ENCODE measurements around the gene UBASH3A.

The UBASH3A gene

GRCh38 chr21:42395302-42395701 lies 8.4 kb upstream of the UBASH3A start:
- no peaks in the 10 kb centered on the region for H3K4me1 ChIP-seq (ENCODE audit: insufficient read depth, low read length)
- H3K27me3 ChIP-seq (ENCODE audit: control insufficient read depth in 1 of 2, insufficient read depth in 2 of 2, low read length in 2 of 2), result no peaks in the 10 kb centered on the region
- no peaks in the 10 kb centered on the region for H3K9me3 ChIP-seq (ENCODE audit: low read length)
- H3K27ac ChIP-seq (ENCODE audit: low read depth, low read length), result no peak overlapping the region
- H3K9ac ChIP-seq (ENCODE audit: low read length), result no peak overlapping the region
- H3K4me3 ChIP-seq (ENCODE audit: low read depth in 1 of 2, low read length in 2 of 2), result no peak overlapping the region
- no peaks in the 10 kb centered on the region for H3K36me3 ChIP-seq (ENCODE audit: insufficient read depth, low read length)

GRCh38 chr21:42395905-42396651 lies 7.6 kb upstream of the UBASH3A start, which contains the start of gene TMPRSS3:
Gene TMPRSS3 (minus strand): TSS chr21:42396052. CDS start chr21:42395417, 635 bp downstream.
- H3K4me1 ChIP-seq (ENCODE audit: insufficient read depth, low read length), result no peaks in the 10 kb centered on the region
- H3K36me3 ChIP-seq (ENCODE audit: insufficient read depth, low read length), result no peaks in the 10 kb centered on the region
- H3K9me3 ChIP-seq (ENCODE audit: low read length), result no peaks in the 10 kb centered on the region
- no peak within 1 kb of the TSS for H3K4me3 ChIP-seq (ENCODE audit: low read depth in 1 of 2, low read length in 2 of 2)
- H3K27me3 ChIP-seq (ENCODE audit: control insufficient read depth in 1 of 2, insufficient read depth in 2 of 2, low read length in 2 of 2), result no peaks in the 10 kb centered on the region
- H3K9ac ChIP-seq (ENCODE audit: low read length), result no peak within 1 kb of the TSS
- H3K27ac ChIP-seq (ENCODE audit: low read depth, low read length), result no peak within 1 kb of the TSS

GRCh38 chr21:42396799-42397745 lies 6.6 kb upstream of the UBASH3A start:
- H3K9me3 ChIP-seq (ENCODE audit: low read length), result no peaks in the 10 kb centered on the region
- no peaks in the 10 kb centered on the region for H3K27me3 ChIP-seq (ENCODE audit: control insufficient read depth in 1 of 2, insufficient read depth in 2 of 2, low read length in 2 of 2)
- no peaks in the 10 kb centered on the region for H3K36me3 ChIP-seq (ENCODE audit: insufficient read depth, low read length)
- no peak overlapping the region for H3K4me3 ChIP-seq (ENCODE audit: low read depth in 1 of 2, low read length in 2 of 2)
- no peak overlapping the region for H3K27ac ChIP-seq (ENCODE audit: low read depth, low read length)
- no peak overlapping the region for H3K9ac ChIP-seq (ENCODE audit: low read length)
- no peaks in the 10 kb centered on the region for H3K4me1 ChIP-seq (ENCODE audit: insufficient read depth, low read length)

- no peak overlapping the region for H3K9ac ChIP-seq (ENCODE audit: low read length)
- H3K27ac ChIP-seq (ENCODE audit: low read depth, low read length), result no peak overlapping the region
Measured at GRCh38 chr21:42397746-42398394, 5.8 kb upstream of the UBASH3A start.

GRCh38 chr21:42398436-42399028 lies 5.2 kb upstream of the UBASH3A start:
- no peaks in the 10 kb centered on the region for H3K9me3 ChIP-seq (ENCODE audit: low read length)
- H3K27me3 ChIP-seq (ENCODE audit: control insufficient read depth in 1 of 2, insufficient read depth in 2 of 2, low read length in 2 of 2), result no peaks in the 10 kb centered on the region
- H3K27ac ChIP-seq (ENCODE audit: low read depth, low read length), result no peak overlapping the region
- no peak overlapping the region for H3K4me3 ChIP-seq (ENCODE audit: low read depth in 1 of 2, low read length in 2 of 2)
- H3K9ac ChIP-seq (ENCODE audit: low read length), result no peak overlapping the region
- H3K36me3 ChIP-seq (ENCODE audit: insufficient read depth, low read length), result no peaks in the 10 kb centered on the region
- H3K4me1 ChIP-seq (ENCODE audit: insufficient read depth, low read length), result no peaks in the 10 kb centered on the region

More at GRCh38 chr21:42397746-42398394, 5.8 kb upstream of the UBASH3A start:
- no peaks in the 10 kb centered on the region for H3K9me3 ChIP-seq (ENCODE audit: low read length)
- H3K36me3 ChIP-seq (ENCODE audit: insufficient read depth, low read length), result no peaks in the 10 kb centered on the region
- H3K27me3 ChIP-seq (ENCODE audit: control insufficient read depth in 1 of 2, insufficient read depth in 2 of 2, low read length in 2 of 2), result no peaks in the 10 kb centered on the region
- H3K4me3 ChIP-seq (ENCODE audit: low read depth in 1 of 2, low read length in 2 of 2), result no peak overlapping the region
- no peaks in the 10 kb centered on the region for H3K4me1 ChIP-seq (ENCODE audit: insufficient read depth, low read length)

GRCh38 chr21:42400525-42400924 lies 3.2 kb upstream of the UBASH3A start:
- Histone ChIP-seq H3K4me3 (ENCODE audit: low read depth in 1 of 2, low read length in 2 of 2) (no peak overlapping the region), H3K9me3 (ENCODE audit: low read length) (no peaks in the 10 kb centered on the region), H3K27ac (ENCODE audit: low read depth, low read length) (no peak overlapping the region), H3K4me1 (ENCODE audit: insufficient read depth, low read length) (no peaks in the 10 kb centered on the region), H3K9ac (ENCODE audit: low read length) (no peak overlapping the region), H3K27me3 (ENCODE audit: control insufficient read depth in 1 of 2, insufficient read depth in 2 of 2, low read length in 2 of 2) (no peaks in the 10 kb centered on the region), H3K36me3 (ENCODE audit: insufficient read depth, low read length) (no peaks in the 10 kb centered on the region)

- Histone ChIP-seq H3K36me3 (ENCODE audit: insufficient read depth, low read length) (no peaks in the 10 kb centered on the region), H3K9me3 (ENCODE audit: low read length) (no peaks in the 10 kb centered on the region), H3K27me3 (ENCODE audit: control insufficient read depth in 1 of 2, insufficient read depth in 2 of 2, low read length in 2 of 2) (no peaks in the 10 kb centered on the region), H3K4me3 (ENCODE audit: low read depth in 1 of 2, low read length in 2 of 2) (no peak overlapping the region), H3K4me1 (ENCODE audit: insufficient read depth, low read length) (no peaks in the 10 kb centered on the region), H3K27ac (ENCODE audit: low read depth, low read length) (no peak overlapping the region), H3K9ac (ENCODE audit: low read length) (no peak overlapping the region)
Measured at GRCh38 chr21:42401154-42401553, 2.5 kb upstream of the UBASH3A start.

- Histone ChIP-seq H3K27ac (ENCODE audit: low read depth, low read length) (no peak overlapping the region), H3K4me1 (ENCODE audit: insufficient read depth, low read length) (no peaks in the 10 kb centered on the region), H3K9me3 (ENCODE audit: low read length) (no peaks in the 10 kb centered on the region), H3K9ac (ENCODE audit: low read length) (no peak overlapping the region), H3K27me3 (ENCODE audit: control insufficient read depth in 1 of 2, insufficient read depth in 2 of 2, low read length in 2 of 2) (no peaks in the 10 kb centered on the region), H3K36me3 (ENCODE audit: insufficient read depth, low read length) (no peaks in the 10 kb centered on the region), H3K4me3 (ENCODE audit: low read depth in 1 of 2, low read length in 2 of 2) (no peak overlapping the region)
Measured at GRCh38 chr21:42401820-42402251, 1.9 kb upstream of the UBASH3A start.

GRCh38 chr21:42404539-42404938 lies 837 bp downstream of the UBASH3A start:
- no peaks in the 10 kb centered on the region for H3K9me3 ChIP-seq (ENCODE audit: low read length)
- no peak overlapping the region for H3K27ac ChIP-seq (ENCODE audit: low read depth, low read length)

GRCh38 chr21:42405064-42406013 lies 1.6 kb downstream of the UBASH3A start:
- no peak overlapping the region for H3K4me3 ChIP-seq (ENCODE audit: low read depth in 1 of 2, low read length in 2 of 2)
- no peaks in the 10 kb centered on the region for H3K27me3 ChIP-seq (ENCODE audit: control insufficient read depth in 1 of 2, insufficient read depth in 2 of 2, low read length in 2 of 2)
- H3K9me3 ChIP-seq (ENCODE audit: low read length), result no peaks in the 10 kb centered on the region
- H3K36me3 ChIP-seq (ENCODE audit: insufficient read depth, low read length), result no peaks in the 10 kb centered on the region
- no peak overlapping the region for H3K27ac ChIP-seq (ENCODE audit: low read depth, low read length)
- H3K9ac ChIP-seq (ENCODE audit: low read length), result no peak overlapping the region
- no peaks in the 10 kb centered on the region for H3K4me1 ChIP-seq (ENCODE audit: insufficient read depth, low read length)

More at GRCh38 chr21:42404539-42404938, 837 bp downstream of the UBASH3A start:
- no peaks in the 10 kb centered on the region for H3K36me3 ChIP-seq (ENCODE audit: insufficient read depth, low read length)
- no peak overlapping the region for H3K9ac ChIP-seq (ENCODE audit: low read length)
- no peaks in the 10 kb centered on the region for H3K27me3 ChIP-seq (ENCODE audit: control insufficient read depth in 1 of 2, insufficient read depth in 2 of 2, low read length in 2 of 2)
- H3K4me3 ChIP-seq (ENCODE audit: low read depth in 1 of 2, low read length in 2 of 2), result no peak overlapping the region
- H3K4me1 ChIP-seq (ENCODE audit: insufficient read depth, low read length), result no peaks in the 10 kb centered on the region

All from muscle layer of colon (tissue), 2 donors.